ENCODE results near the gene RPS6KA6.

RPS6KA6 gene

GRCh38 chrX:84187533-84188319, at the start of gene RPS6KA6:
RPS6KA6 (minus strand) TSS chrX:84188199; CDS start chrX:84187899, 300 bp downstream.
- no peak for DNase-seq (ENCODE audit: low spot score)

GRCh38 chrX:84224741-84225140, 36.7 kb upstream of the RPS6KA6 start:
- DNase-seq (ENCODE audit: low spot score): no peak

- DNase-seq (ENCODE audit: low spot score): no peak
These were observed 35.3 kb upstream of the RPS6KA6 start for GRCh38 chrX:84223261-84223660.

GRCh38 chrX:84221181-84221580, 33.2 kb upstream of the RPS6KA6 start:
- DNase-seq (ENCODE audit: low spot score): no peak

GRCh38 chrX:84219551-84219950, 31.6 kb upstream of the RPS6KA6 start:
- DNase-seq (ENCODE audit: low spot score): no peak

- DNase-seq (ENCODE audit: low spot score): no peak
These were observed 30.7 kb upstream of the RPS6KA6 start for GRCh38 chrX:84218726-84219125.

- no peak for DNase-seq (ENCODE audit: low spot score)
These were observed 28.9 kb upstream of the RPS6KA6 start for GRCh38 chrX:84216881-84217280.

- no peak for DNase-seq (ENCODE audit: low spot score)
These were observed 28.4 kb upstream of the RPS6KA6 start for GRCh38 chrX:84216406-84216805.

- no peak for DNase-seq (ENCODE audit: low spot score)
These were observed 17.3 kb upstream of the RPS6KA6 start for GRCh38 chrX:84205276-84205675.

GRCh38 chrX:84199688-84200087, 11.7 kb upstream of the RPS6KA6 start:
- no peak for DNase-seq (ENCODE audit: low spot score)

- no peak for DNase-seq (ENCODE audit: low spot score)
These were observed 9.6 kb upstream of the RPS6KA6 start for GRCh38 chrX:84197550-84197949.

GRCh38 chrX:84192006-84192405, 4.0 kb upstream of the RPS6KA6 start:
- DNase-seq (ENCODE audit: low spot score): no peak

GRCh38 chrX:84189125-84189524, 1.1 kb upstream of the RPS6KA6 start:
- DNase-seq (ENCODE audit: low spot score): no peak

GRCh38 chrX:84188320-84188834, 378 bp upstream of the RPS6KA6 start:
- DNase-seq (ENCODE audit: low spot score): peak; percentile 7

- no peak for DNase-seq (ENCODE audit: low spot score)
These were observed 1.1 kb downstream of the RPS6KA6 start for GRCh38 chrX:84186603-84187532.

GRCh38 chrX:84182516-84182915, 5.5 kb downstream of the RPS6KA6 start:
- no peak for DNase-seq (ENCODE audit: low spot score)

GRCh38 chrX:84175958-84176357, 12.0 kb downstream of the RPS6KA6 start:
- DNase-seq (ENCODE audit: low spot score): no peak

- no peak for DNase-seq (ENCODE audit: low spot score)
These were observed 12.7 kb downstream of the RPS6KA6 start for GRCh38 chrX:84175274-84175673.

GRCh38 chrX:84174348-84174747, 13.7 kb downstream of the RPS6KA6 start:
- DNase-seq (ENCODE audit: low spot score): no peak

GRCh38 chrX:84170931-84171330, 17.1 kb downstream of the RPS6KA6 start:
- no peak for DNase-seq (ENCODE audit: low spot score)

GRCh38 chrX:84168574-84168973, 19.4 kb downstream of the RPS6KA6 start:
- no peak for DNase-seq (ENCODE audit: low spot score)

GRCh38 chrX:84168095-84168494, 19.9 kb downstream of the RPS6KA6 start:
- no peak for DNase-seq (ENCODE audit: low spot score)

GRCh38 chrX:84165711-84166110, 22.3 kb downstream of the RPS6KA6 start:
- DNase-seq (ENCODE audit: low spot score): no peak

All from globus pallidus (tissue), 1 donor.